ENCODE data around the gene ZNF726. TPM values are rescaled to one million over a fixed set of nuclear protein-coding genes. Genes with fewer than 3 reads are reported as not detected.
"Not testable (repeated sequence)": the region's sequence is repeated elsewhere in the genome, so short reads cannot be mapped to it uniquely, and the experiment has no call there.

ZNF726 gene
- total RNA-seq, 1 donor from 2014 or later: 13.3 TPM

DNA sequence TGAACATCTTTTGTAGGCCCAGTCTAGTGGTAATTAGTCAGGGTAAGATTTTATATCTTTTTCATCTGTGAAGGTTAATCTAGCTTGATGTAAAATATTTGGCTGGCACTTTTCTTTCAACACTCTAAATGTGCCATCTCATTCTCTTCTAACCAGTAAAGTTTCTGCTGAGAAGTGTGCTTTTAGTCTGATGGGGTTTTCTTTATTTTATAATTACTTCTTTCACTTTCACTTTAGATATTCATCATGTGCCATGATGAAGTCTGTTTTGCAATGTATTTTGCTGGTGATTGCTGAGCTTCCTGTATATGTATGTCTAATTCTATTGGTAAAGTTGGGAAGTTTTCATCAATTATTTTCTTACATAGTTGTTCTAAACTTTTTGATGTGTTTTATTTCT is 31.9 kb downstream of the ZNF726 start:
- DNase-seq: no peak

GRCh38 chr19:23949611-23950010 is 34.9 kb downstream of the ZNF726 start:
- no peak for DNase-seq

DNA sequence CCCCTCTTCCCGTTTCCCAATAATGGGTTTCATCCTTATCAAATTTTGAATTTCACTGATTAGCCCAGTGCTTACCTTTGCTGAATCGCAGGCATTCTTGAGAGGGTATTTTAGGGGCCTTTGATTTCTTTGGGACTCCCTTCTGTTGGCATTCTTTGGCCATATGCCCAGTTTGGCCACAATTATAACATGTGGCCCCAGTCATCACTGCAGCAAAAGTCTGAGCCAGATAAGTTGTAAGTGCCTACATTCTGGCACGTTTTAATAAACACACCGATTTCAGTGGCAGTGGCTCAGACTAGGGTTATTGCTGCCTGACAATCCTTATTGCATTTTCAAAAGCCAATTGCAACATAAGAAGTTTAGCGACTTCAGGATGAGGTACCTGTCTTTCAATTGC is 41.4 kb downstream of the ZNF726 start:
- DNase-seq: no peak

DNA sequence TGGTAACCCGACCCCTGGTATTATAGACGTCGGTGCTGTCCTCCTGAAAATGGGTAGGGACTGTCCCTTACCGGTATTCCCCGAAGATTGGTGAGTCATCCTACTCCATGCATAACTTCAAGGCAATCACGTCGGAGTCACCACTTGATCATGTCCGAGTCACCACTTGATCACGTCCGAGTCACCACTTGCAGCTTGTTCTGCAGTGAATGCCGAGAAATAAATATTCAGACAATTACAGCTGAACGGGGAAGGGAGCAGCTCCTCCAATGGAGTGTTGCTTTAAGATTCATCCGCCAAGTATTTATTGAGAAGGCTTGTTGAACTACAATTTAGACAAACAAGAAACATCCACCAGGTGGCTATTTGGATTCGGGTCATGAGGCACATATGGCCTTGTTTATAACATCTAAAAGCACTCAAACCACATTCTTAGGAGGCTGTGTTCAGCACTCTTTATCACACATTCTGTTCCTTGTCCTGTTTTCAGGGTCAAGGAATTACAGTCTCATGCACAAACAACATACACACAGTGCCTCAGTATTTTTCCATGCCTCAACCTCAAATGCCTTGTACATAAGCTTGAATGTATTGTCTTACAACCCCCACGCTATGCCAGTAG is 43.1 kb downstream of the ZNF726 start:
- no peak for DNase-seq

DNA sequence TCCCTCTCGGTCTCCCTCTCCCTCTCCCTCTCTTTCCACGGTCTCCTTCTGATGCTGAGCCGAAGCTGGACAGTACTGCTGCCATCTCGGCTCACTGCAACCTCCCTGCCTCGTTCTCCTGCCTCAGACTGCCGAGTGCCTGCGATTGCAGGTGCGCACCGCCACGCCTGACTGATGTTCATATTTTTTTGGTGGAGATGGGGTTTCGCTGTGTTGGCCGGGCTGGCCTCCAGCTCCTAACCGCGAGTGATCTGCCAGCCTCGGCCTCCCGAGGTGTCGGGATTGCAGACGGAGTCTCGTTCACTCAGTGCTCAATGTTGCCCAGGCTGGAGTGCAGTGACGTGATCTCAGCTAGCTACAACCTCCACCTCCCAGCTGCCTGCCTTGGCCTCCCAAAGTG is 48.7 kb downstream of the ZNF726 start:
- not testable (repeated sequence) for DNase-seq

- not testable (repeated sequence) for DNase-seq
These were observed 49.2 kb downstream of the ZNF726 start for GRCh38 chr19:23963881-23964280.

DNA sequence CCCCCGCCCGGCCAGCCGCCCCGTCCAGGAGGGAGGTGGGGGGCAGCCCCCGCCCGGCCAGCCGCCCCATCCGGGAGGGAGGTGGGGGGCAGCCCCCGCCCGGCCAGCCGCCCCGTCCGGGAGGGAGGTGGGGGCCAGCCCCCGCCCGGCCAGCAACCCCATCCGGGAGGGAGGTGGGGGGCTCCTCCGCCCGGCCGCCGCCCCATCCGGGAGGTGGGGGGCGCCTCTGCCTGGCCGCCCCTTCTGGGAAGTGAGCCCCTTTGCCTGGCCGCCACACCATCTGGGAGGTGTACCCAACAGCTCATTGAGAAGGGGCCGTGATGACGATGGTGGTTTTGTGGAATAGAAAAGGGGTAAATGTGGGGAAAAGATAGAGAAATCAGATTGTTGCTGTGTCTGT is 49.6 kb downstream of the ZNF726 start:
- DNase-seq: not testable (repeated sequence)

- DNase-seq: no peak
These were observed 54.9 kb downstream of the ZNF726 start for GRCh38 chr19:23969630-23970029.

GRCh38 chr19:23971598-23971997 is 56.9 kb downstream of the ZNF726 start:
- no peak for DNase-seq

- no peak for DNase-seq
These were observed 57.5 kb downstream of the ZNF726 start for GRCh38 chr19:23972161-23972560.

DNA sequence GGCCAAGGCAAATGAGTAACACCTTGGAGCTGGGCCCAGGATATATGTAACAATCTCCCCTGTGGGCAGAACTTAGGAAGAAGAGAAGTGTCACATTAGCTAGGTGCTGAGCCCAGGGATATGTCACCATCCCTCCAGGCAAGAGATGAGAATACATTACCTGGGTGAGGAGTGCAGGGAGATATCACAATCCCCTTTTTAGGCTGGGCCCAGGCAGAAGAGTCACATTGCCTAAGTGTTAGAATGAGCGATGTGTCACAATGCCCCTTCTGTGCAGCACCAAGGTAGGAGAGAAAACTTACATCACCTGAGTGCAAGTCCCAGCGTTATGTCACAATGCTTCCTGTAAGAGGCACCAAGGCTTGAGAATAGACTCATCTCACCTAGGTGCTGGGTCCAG is 60.3 kb downstream of the ZNF726 start:
- DNase-seq: no peak

DNA sequence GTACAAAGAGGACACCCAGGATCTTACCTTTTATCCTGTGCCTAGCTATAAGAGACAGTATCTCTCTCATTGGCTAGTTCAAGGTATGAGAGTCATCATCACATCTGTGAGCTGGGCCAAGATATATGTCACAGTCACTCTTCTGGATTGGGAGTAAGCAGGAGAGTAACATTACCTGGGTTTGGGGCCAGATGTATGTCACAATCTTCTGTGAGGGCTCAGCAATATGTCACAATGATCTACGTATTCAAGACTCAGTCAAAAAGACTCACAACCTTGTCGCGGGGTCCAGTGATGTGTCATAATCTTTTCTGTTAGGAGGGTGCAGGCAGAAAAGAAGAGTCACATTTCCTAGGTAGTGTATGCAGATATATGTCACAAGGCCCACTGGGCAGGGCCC is 61.9 kb downstream of the ZNF726 start:
- DNase-seq: not testable (repeated sequence)

- not testable (repeated sequence) for DNase-seq
These were observed 62.6 kb downstream of the ZNF726 start for GRCh38 chr19:23977256-23977655.

DNA sequence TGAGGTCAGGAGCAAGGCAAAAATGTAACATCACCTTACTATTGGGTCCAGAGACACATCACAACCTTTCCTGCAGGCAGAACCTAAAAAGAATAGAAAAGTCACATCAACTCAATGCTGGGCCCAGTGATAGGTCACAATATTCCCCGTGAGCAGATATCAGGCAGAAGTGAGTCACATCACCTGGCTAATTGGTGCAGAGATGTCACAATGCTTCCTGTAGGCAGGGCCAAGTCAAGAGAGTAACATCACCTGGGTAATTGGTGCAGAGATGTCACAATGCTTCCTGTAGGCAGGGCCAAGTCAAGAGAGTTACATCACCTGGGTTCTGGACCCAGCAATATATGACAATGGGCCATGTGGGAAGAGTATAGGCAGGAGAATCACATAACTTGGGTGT is 63.4 kb downstream of the ZNF726 start:
- DNase-seq: no peak

DNA sequence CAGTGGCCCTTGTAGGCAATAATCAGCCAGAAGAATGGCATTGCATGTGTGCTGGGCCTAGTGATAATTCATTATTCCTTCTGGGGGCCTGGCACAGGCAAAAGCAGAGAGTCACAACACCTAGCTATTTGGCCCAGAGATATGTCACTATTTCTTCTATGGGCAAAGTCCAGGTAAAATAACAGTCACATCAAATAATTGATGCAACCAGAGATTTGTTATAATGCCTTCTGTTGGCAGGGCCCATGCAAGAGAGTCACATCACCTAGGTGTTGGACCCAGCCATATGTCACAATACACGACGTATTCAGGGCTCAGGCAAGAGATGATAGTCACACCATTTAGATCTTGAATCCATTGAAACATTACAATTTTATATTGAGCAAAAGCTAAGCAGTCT is 66.1 kb downstream of the ZNF726 start:
- no peak for DNase-seq

DNA sequence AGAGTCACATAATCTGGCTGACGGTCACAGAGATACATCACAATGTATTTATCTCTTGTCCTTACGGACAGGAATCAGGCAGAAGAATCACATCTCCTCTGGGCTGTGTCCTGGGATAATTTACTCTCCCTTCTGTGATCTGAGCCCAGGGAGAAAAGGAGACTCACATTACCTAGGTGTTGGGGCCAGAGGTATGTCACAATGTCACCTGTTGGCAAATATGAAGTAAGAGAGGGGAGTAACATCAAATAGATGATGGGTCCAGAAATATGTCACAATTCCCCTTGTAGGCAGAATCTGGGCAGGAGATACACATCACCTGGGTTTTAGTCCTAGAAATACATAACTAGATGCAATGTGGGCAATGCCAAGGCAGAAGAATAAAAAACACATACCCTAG is 67.2 kb downstream of the ZNF726 start:
- DNase-seq: no peak

GRCh38 chr19:23983406-23983805 is 68.7 kb downstream of the ZNF726 start:
- no peak for DNase-seq

Other genes with a start within 250 kb of the ZNF726 start
- gene ZNF675, start 227.7 kb upstream of the ZNF726 start, total RNA-seq: 72.7 TPM
- 25.7 TPM for gene ZNF681, start 156.0 kb upstream of the ZNF726 start, total RNA-seq
- gene ZNF254, start 172.3 kb downstream of the ZNF726 start, total RNA-seq: 112 TPM

All from occipital lobe (tissue), 2 donors.